A673 (cell line): ENCODE results near the gene DPH7.

Source experiments
- EZH2 ChIP-seq: fragments of 200-600 bp; sonication (generic); IDR thresholded peaks from 2 replicates; pipeline ENCODE4 v1.6.1; 2017; ENCODE audit warnings: borderline replicate concordance, low read depth, mild to moderate bottlenecking, mixed read lengths, antibody characterized with exemption, low read length; ENCODE audit not compliant: poor library complexity, severe bottlenecking
- TF ChIP-seq, protein P1 (sequence below): fragments of 300-800, 200-600 bp; sonication (generic); conservative IDR thresholded peaks from 2 replicates; pipeline ENCODE4 v1.5.1; 2017; ENCODE audit warnings: low read depth, mild to moderate bottlenecking, antibody characterized with exemption, low read length, moderate library complexity, mixed read lengths

DNA sequence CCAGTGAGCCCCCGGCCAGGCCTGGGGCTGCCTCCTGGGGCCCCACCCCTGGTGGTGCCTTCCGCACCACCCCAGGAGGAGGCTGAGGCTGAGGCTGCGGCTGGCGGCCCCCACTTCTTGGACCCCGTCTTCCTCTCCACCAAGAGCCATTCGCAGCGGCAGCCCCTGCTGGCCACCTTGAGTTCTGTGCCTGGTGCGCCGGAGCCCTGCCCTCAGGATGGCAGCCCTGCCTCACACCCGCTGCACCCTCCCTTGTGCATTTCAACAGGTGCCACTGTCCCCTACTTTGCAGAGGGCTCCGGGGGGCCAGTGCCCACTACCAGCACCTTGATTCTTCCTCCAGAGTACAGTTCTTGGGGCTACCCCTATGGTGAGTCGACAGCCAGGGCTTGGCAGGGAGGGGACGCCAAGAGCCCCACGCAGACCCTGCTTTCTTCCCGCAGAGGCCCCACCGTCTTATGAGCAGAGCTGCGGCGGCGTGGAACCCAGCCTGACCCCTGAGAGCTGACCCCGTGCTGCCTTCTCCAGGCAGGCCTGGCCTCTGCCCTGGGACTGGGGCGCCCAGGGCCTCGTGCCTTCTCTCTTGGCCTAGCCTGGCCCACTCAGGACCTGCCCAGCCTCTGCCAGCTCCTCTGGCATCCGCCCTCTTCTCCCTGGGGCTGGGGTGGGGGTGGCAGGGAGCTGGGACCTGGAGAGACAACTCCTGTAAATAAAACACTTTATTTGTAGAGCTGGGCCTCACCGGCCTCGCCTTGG is 36.1 kb upstream of the DPH7 start:
- TF ChIP-seq, protein P1, sequence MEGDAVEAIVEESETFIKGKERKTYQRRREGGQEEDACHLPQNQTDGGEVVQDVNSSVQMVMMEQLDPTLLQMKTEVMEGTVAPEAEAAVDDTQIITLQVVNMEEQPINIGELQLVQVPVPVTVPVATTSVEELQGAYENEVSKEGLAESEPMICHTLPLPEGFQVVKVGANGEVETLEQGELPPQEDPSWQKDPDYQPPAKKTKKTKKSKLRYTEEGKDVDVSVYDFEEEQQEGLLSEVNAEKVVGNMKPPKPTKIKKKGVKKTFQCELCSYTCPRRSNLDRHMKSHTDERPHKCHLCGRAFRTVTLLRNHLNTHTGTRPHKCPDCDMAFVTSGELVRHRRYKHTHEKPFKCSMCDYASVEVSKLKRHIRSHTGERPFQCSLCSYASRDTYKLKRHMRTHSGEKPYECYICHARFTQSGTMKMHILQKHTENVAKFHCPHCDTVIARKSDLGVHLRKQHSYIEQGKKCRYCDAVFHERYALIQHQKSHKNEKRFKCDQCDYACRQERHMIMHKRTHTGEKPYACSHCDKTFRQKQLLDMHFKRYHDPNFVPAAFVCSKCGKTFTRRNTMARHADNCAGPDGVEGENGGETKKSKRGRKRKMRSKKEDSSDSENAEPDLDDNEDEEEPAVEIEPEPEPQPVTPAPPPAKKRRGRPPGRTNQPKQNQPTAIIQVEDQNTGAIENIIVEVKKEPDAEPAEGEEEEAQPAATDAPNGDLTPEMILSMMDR, result 0 out of 2 replicates have a peak, but pooled peaks have one; percentile 16
- no peak for TF ChIP-seq EZH2
